GM23338 (cell line): ENCODE data around the gene CRX. TPM values are rescaled to one million over a fixed set of nuclear protein-coding genes. Genes with fewer than 3 reads are reported as not detected.

Source experiments
- ATAC-seq: fragments of 200-7000 bp; cut with Tn5 transposase; 3 replicates; pipeline ENCODE4 v1.9.1; 2020
- DNase-seq: peaks from one replicate; pipeline ENCODE4 v3.0.0-alpha.2; 2015; ENCODE audit warnings: low spot score
- H2AFZ ChIP-seq: fragments of 200-600 bp; sonication (generic); 2 replicates; pipeline ENCODE4 v1.8.0; 2016; ENCODE audit warnings: antibody characterized with exemption, mild to moderate bottlenecking, moderate library complexity
- H3F3A ChIP-seq: fragments of 200-600 bp; sonication (generic); replicated peaks from 2 replicates; pipeline ENCODE4 v1.8.0; 2017; ENCODE audit warnings: antibody characterized with exemption, mixed run types, low read depth
- H3K27ac ChIP-seq: fragments of 200-600 bp; sonication (generic); 2 replicates; pipeline ENCODE4 v1.6.1; 2016; ENCODE audit warnings: low read depth
- H3K27me3 ChIP-seq: fragments of 200-600 bp; sonication (generic); 2 replicates; pipeline ENCODE4 v1.8.0; 2016; ENCODE audit warnings: mild to moderate bottlenecking, mixed run types, moderate library complexity; ENCODE audit not compliant: insufficient read depth
- H3K36me3 ChIP-seq: fragments of 200-600 bp; sonication (generic); 2 replicates; pipeline ENCODE4 v1.8.0; 2016; ENCODE audit warnings: mild to moderate bottlenecking; ENCODE audit not compliant: insufficient read depth
- H3K4me1 ChIP-seq: fragments of 200-600 bp; sonication (generic); 2 replicates; pipeline ENCODE4 v1.8.0; 2016; ENCODE audit warnings: mild to moderate bottlenecking, moderate library complexity; ENCODE audit not compliant: insufficient read depth
- H3K4me2 ChIP-seq: fragments of 200-600 bp; sonication (generic); 2 replicates; pipeline ENCODE4 v1.7.1; 2017; ENCODE audit warnings: mixed run types
- H3K4me3 ChIP-seq: fragments of 200-600 bp; sonication (generic); 2 replicates; pipeline ENCODE4 v1.6.1; 2016; ENCODE audit warnings: mixed run types
- H3K79me2 ChIP-seq: fragments of 200-600 bp; sonication (generic); replicated peaks from 2 replicates; pipeline ENCODE4 v1.8.0; 2017; ENCODE audit warnings: mild to moderate bottlenecking; ENCODE audit not compliant: insufficient read depth
- H3K9me2 ChIP-seq: fragments of 200-600 bp; sonication (generic); 2 replicates; pipeline ENCODE4 v1.8.0; 2017; ENCODE audit not compliant: insufficient read depth
- H4K20me1 ChIP-seq: fragments of 200-600 bp; sonication (generic); replicated peaks from 2 replicates; pipeline ENCODE4 v1.8.0; 2017; ENCODE audit warnings: mild to moderate bottlenecking; ENCODE audit not compliant: insufficient read depth
- H3K27ac Mint-ChIP-seq: 2 replicates; pipeline ENCODE4 v1.8.0; 2020; ENCODE audit warnings: inconsistent platforms, mild to moderate bottlenecking, moderate library complexity, mixed read lengths
- H3K27me3 Mint-ChIP-seq: 3 replicates; pipeline ENCODE4 v1.8.0; 2022; ENCODE audit warnings: low read depth, mild to moderate bottlenecking, moderate library complexity, mixed read lengths, inconsistent platforms; ENCODE audit not compliant: insufficient read depth, poor library complexity
- H3K36me3 Mint-ChIP-seq: 3 replicates; pipeline ENCODE4 v1.8.0; 2021; ENCODE audit warnings: low read depth, mild to moderate bottlenecking, inconsistent platforms, moderate library complexity, mixed read lengths
- H3K4me1 Mint-ChIP-seq: 3 replicates; pipeline ENCODE4 v1.8.0; 2020; ENCODE audit warnings: mild to moderate bottlenecking, inconsistent platforms, mixed read lengths
- H3K4me3 Mint-ChIP-seq: 3 replicates; pipeline ENCODE4 v1.8.0; 2021; ENCODE audit warnings: moderate library complexity, mild to moderate bottlenecking, inconsistent platforms, mixed read lengths
- H3K9me3 Mint-ChIP-seq: 3 replicates; pipeline ENCODE4 v1.8.0; 2020; ENCODE audit warnings: moderate library complexity, mild to moderate bottlenecking, inconsistent platforms, mixed read lengths
- EZH2 ChIP-seq: fragments of 200-600 bp; sonication (generic); IDR thresholded peaks from one replicate; pipeline ENCODE4 v1.8.0; 2017; ENCODE audit warnings: antibody characterized with exemption, mild to moderate bottlenecking, low read depth; ENCODE audit not compliant: unreplicated experiment
- EZH2phosphoT487 ChIP-seq: fragments of 200-600 bp; sonication (generic); IDR thresholded peaks from one replicate; pipeline ENCODE4 v1.8.1; 2018; ENCODE audit warnings: antibody characterized with exemption; ENCODE audit not compliant: unreplicated experiment
- NANOG ChIP-seq: IDR thresholded peaks from 2 replicates; pipeline ENCODE4 v1.6.1; 2016; ENCODE audit warnings: antibody characterized with exemption, borderline replicate concordance
- POLR2AphosphoS5 ChIP-seq: IDR thresholded peaks from 2 replicates; pipeline ENCODE4 v1.6.1; 2016; ENCODE audit warnings: antibody characterized with exemption, low read depth
- STAT1 ChIP-seq: IDR thresholded peaks from one replicate; pipeline ENCODE4 v1.6.1; 2016; ENCODE audit warnings: antibody characterized with exemption; ENCODE audit not compliant: unreplicated experiment
- ZNF114 ChIP-seq: fragments of 250-450 bp; sonication (Bioruptor Pico); IDR thresholded peaks from 2 replicates; pipeline ENCODE4 v1.5.0; 2020; ENCODE audit warnings: mild to moderate bottlenecking, moderate library complexity
- ZNF331 ChIP-seq: fragments of 250-450 bp; sonication (Bioruptor Pico); IDR thresholded peaks from 2 replicates; pipeline ENCODE4 v1.5.0; 2020; ENCODE audit warnings: low read depth, mild to moderate bottlenecking, moderate library complexity
- polyA plus RNA-seq: library from polyadenylated mRNA; unstranded; fragments of >200 nt; fragmentation: Nextera tagmentation; extraction: Ambion mirVana; gene quantifications from 2 replicates; pipeline ENCODE4 v1.2.1, GENCODE V29; 2016
- total RNA-seq: library from RNA; depleted of rRNA; stranded (reverse); fragments of >200 nt; shearing (Covaris generic); gene quantifications from 2 replicates; pipeline ENCODE4 v1.2.3, GENCODE V29; 2014
- TF ChIP-seq, protein P1 (sequence below): IDR thresholded peaks from 2 replicates; pipeline ENCODE4 v1.6.1; 2016; ENCODE audit warnings: antibody characterized with exemption
- TF ChIP-seq, protein P2 (sequence below), 2 experiments: fragments of 200-600 bp in 1 of 2; sonication (generic) in 1 of 2; conservative IDR thresholded peaks; 2 replicates each; pipeline versions ENCODE4 v1.5.1 to v1.6.1; 2016 to 2017; ENCODE audit warnings: antibody characterized with exemption in 2 of 2, low read depth in 2 of 2, mild to moderate bottlenecking in 2 of 2, moderate library complexity in 1 of 2

The CRX gene
- total and polyA plus RNA-seq, 2 experiments from 2014 or later, result 0.15 TPM; not detected in 1

GRCh38 chr19:47797996-47798903 is 23.5 kb upstream of the CRX start:
- H3K9me3 Mint-ChIP-seq, result peaks cover 6% of the 10 kb centered on the region; the same call in 2 of the 3 replicates
- Histone ChIP-seq H3K27me3 (no peaks in the 10 kb centered on the region), H3K79me2 (no peaks in the 10 kb centered on the region), H3K4me3 (no peak overlapping the region), H3F3A (no peaks in the 10 kb centered on the region), H4K20me1 (no peaks in the 10 kb centered on the region), H3K4me2 (no peak overlapping the region), H3K9me2 (no peaks in the 10 kb centered on the region), H3K36me3 (no peaks in the 10 kb centered on the region), H3K4me1 (no peaks in the 10 kb centered on the region), H3K27ac (no peak overlapping the region), H2AFZ (peak overlapping the region; percentile 78; the same call in 1 of the 2 replicates)
- no peaks in the 10 kb centered on the region; the same call in 2 of the 3 replicates for H3K36me3 Mint-ChIP-seq
- TF ChIP-seq, protein P1, sequence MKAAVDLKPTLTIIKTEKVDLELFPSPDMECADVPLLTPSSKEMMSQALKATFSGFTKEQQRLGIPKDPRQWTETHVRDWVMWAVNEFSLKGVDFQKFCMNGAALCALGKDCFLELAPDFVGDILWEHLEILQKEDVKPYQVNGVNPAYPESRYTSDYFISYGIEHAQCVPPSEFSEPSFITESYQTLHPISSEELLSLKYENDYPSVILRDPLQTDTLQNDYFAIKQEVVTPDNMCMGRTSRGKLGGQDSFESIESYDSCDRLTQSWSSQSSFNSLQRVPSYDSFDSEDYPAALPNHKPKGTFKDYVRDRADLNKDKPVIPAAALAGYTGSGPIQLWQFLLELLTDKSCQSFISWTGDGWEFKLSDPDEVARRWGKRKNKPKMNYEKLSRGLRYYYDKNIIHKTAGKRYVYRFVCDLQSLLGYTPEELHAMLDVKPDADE, result no peak
- TF ChIP-seq POLR2AphosphoS5 (no peak), STAT1 (no peak), EZH2 (no peak), NANOG (no peak), EZH2phosphoT487 (no peak), ZNF114 (CRISPR knock-in tag) (no peak)
- TF ChIP-seq, protein P2, sequence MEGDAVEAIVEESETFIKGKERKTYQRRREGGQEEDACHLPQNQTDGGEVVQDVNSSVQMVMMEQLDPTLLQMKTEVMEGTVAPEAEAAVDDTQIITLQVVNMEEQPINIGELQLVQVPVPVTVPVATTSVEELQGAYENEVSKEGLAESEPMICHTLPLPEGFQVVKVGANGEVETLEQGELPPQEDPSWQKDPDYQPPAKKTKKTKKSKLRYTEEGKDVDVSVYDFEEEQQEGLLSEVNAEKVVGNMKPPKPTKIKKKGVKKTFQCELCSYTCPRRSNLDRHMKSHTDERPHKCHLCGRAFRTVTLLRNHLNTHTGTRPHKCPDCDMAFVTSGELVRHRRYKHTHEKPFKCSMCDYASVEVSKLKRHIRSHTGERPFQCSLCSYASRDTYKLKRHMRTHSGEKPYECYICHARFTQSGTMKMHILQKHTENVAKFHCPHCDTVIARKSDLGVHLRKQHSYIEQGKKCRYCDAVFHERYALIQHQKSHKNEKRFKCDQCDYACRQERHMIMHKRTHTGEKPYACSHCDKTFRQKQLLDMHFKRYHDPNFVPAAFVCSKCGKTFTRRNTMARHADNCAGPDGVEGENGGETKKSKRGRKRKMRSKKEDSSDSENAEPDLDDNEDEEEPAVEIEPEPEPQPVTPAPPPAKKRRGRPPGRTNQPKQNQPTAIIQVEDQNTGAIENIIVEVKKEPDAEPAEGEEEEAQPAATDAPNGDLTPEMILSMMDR (conservative IDR thresholded peaks at IDR 0.05; ENCODE audit: low read depth in 2 of 2), result no peak
- no peak overlapping the region for H3K4me3 Mint-ChIP-seq
- ATAC-seq, result no peak
- DNase-seq, result no peak
- peaks cover 2% of the 10 kb centered on the region for H3K27me3 Mint-ChIP-seq
- no peaks in the 10 kb centered on the region for H3K4me1 Mint-ChIP-seq
- no peak overlapping the region for H3K27ac Mint-ChIP-seq

GRCh38 chr19:47798904-47799266 is 22.9 kb upstream of the CRX start:
- H3K27ac Mint-ChIP-seq, result no peak overlapping the region
- no peak overlapping the region for H2AFZ ChIP-seq
- TF ChIP-seq POLR2AphosphoS5, result no peak
- no peak for TF ChIP-seq ZNF331
- TF ChIP-seq NANOG, result no peak
- TF ChIP-seq, protein P2 (conservative IDR thresholded peaks at IDR 0.05; ENCODE audit: low read depth in 2 of 2), result no peak

More at GRCh38 chr19:47798904-47799266, 22.9 kb upstream of the CRX start:
- no peaks in the 10 kb centered on the region; the same call in 2 of the 3 replicates for H3K36me3 Mint-ChIP-seq
- Histone ChIP-seq H3K27me3 (no peaks in the 10 kb centered on the region), H3K27ac (no peak overlapping the region), H3K4me3 (no peak overlapping the region), H3K36me3 (no peaks in the 10 kb centered on the region), H3K79me2 (no peaks in the 10 kb centered on the region), H3K4me1 (no peaks in the 10 kb centered on the region), H4K20me1 (no peaks in the 10 kb centered on the region), H3K4me2 (no peak overlapping the region), H3K9me2 (no peaks in the 10 kb centered on the region), H3F3A (no peaks in the 10 kb centered on the region)
- peaks cover 6% of the 10 kb centered on the region; the same call in 2 of the 3 replicates for H3K9me3 Mint-ChIP-seq
- ATAC-seq (no peak), DNase-seq (no peak)
- no peaks in the 10 kb centered on the region for H3K4me1 Mint-ChIP-seq
- H3K27me3 Mint-ChIP-seq, result peaks cover 2% of the 10 kb centered on the region
- H3K4me3 Mint-ChIP-seq, result no peak overlapping the region
